Stomach (tissue), 4 donors: ENCODE measurements around the gene LRMDA.

Experiments used
- CTCF ChIP-seq, 7 experiments: fragments of 450-650 bp in 4 of 7; fragments of 200-600 bp in 3 of 7; sonication (generic) in 3 of 7; IDR thresholded peaks; one replicate each; pipeline ENCODE4 v1.5.1; 2016 to 2019; ENCODE audit warnings: antibody characterized with exemption in 7 of 7, control low read depth in 2 of 7, mild to moderate bottlenecking in 1 of 7
- EP300 ChIP-seq: sonication (generic); formaldehyde crosslinking; IDR thresholded peaks from one replicate; pipeline ENCODE4 v1.6.1; 2017; ENCODE audit warnings: antibody characterized with exemption
- POLR2A ChIP-seq, 4 donors: fragments of 450-650 bp; IDR thresholded peaks; one replicate each; pipeline ENCODE4 v1.6.1; 2016; ENCODE audit warnings: antibody characterized with exemption in 4 of 4, control low read depth in 2 of 4, mild to moderate bottlenecking in 1 of 4, moderate library complexity in 1 of 4
- POLR2AphosphoS5 ChIP-seq, 3 donors: sonication (generic); formaldehyde crosslinking; IDR thresholded peaks; one replicate each; pipeline ENCODE4 v1.6.1; 2016; ENCODE audit warnings: antibody characterized with exemption in 3 of 3

GRCh38 chr10:75980419-75981002, 549.1 kb downstream of the LRMDA start:
- TF ChIP-seq CTCF (IDR thresholded peaks at IDR 0.05) (no peak), EP300 (no peak), POLR2A (IDR thresholded peaks at IDR 0.05) (no peak), POLR2AphosphoS5 (IDR thresholded peaks at IDR 0.05) (no peak)
